HG03280 (cell line): Measurements from ENCODE around the gene EHD2.
A peak's percentile ranks its signal among the peaks of the same experiment; 100 is the strongest.
"Not testable (repeated sequence)": the region's sequence is repeated elsewhere in the genome, so short reads cannot be mapped to it uniquely, and the experiment has no call there.

ENCODE experiments used
- ATAC-seq: cut with Tn5 transposase; IDR thresholded peaks from one replicate; pipeline ENCODE4 v1.9.1; 2021; ENCODE audit warnings: mild to moderate bottlenecking, moderate library complexity; ENCODE audit not compliant: unreplicated experiment

The EHD2 gene

DNA sequence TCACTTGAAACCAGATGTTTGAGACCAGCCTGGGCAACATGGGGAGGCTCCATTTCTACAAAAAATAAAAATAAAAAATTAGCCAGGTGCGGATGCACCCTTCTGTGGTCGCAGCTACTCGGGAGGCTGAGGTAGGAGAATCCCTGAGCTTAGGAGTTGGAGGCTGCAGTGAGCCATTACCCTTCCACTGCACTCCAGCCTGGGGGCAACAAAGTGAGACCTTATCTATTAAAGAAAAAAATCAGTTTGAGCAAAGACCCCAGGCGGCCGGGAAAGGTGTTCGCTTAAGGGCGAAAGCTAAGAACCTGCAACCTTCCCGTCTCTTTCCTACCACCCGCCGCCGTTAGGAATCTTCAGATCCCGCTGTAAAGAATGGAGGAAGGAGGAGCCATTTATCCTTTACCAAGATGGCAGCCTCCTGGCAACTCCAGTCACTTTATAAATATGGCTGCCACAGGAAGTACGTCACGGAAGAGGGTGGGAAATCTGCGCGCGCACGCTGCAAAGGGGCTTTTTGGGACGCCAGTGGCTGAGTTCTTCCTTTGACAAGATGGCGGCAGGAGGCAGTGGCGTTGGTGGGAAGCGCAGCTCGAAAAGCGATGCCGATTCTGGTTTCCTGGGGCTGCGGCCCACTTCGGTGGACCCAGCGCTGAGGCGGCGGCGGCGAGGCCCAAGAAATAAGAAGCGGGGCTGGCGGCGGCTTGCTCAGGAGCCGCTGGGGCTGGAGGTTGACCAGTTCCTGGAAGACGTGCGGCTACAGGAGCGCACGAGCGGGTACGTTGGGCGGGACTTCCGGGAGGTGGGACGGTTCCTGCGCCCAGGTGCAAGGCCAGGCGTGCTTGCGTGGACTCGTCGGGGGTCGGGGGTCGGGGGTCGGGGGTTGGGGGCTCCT, 32.0 kb downstream of the EHD2 start, which contains the start of gene NOP53:
TSS of gene NOP53 (plus strand) at position 537 of the 892 bp plus-strand sequence. CDS start at position 551, 14 bp downstream.
- peak; percentile 73 for ATAC-seq

DNA sequence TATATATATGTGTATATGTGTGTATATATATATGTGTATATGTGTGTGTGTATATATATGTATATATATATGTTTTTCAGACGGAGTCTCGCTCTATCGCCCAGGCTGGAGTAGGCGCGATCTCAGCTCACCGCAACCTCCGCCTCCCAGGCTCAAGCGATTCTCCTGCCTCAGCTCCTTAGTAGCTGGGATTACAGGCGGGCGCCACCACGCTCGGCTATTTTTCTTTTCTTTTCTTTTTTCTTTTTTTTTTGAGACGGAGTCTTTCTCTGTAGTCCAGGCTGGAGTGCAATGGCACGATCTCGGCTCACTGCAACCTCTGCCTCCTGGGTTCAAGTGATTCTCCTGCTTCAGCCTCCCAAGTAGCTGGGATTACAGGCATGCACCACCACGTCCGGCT, 32.9 kb downstream of the EHD2 start:
- not testable (repeated sequence) for ATAC-seq

DNA sequence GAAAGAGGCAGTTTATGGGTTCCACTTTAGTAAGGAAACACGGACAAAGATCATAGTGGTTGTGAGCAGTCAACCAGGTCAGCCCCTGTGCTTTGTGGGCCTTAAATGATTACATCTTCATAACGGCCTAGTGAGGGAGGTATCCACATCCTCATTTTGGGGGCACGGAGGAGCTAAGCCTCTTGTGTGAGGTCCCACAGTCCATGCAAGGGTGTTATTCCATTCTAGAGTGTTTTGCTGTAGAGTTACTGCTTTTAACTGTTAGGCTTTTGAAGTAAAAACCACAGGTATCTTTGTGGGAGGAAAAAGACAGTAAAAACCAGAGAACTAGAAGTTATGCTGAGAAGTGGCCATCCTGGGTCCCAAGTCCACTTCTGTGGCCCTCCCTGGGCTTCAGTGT, 36.1 kb downstream of the EHD2 start:
- no peak for ATAC-seq

DNA sequence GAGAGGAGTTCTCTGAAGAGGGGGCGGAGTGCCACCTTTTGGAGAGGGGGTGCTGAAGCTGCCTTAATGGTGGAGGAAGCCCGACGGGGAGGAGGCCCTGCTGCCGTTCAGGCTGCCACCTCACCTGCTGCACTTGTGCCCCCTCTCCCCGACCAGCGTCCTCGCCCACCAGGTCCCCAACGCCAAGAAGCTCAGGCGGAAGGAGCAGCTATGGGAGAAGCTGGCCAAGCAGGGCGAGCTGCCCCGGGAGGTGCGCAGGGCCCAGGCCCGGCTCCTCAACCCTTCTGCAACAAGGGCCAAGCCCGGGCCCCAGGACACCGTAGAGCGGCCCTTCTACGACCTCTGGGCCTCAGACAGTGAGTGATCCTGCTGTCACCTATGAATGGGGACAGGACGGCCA, 37.5 kb downstream of the EHD2 start:
- no peak for ATAC-seq

DNA sequence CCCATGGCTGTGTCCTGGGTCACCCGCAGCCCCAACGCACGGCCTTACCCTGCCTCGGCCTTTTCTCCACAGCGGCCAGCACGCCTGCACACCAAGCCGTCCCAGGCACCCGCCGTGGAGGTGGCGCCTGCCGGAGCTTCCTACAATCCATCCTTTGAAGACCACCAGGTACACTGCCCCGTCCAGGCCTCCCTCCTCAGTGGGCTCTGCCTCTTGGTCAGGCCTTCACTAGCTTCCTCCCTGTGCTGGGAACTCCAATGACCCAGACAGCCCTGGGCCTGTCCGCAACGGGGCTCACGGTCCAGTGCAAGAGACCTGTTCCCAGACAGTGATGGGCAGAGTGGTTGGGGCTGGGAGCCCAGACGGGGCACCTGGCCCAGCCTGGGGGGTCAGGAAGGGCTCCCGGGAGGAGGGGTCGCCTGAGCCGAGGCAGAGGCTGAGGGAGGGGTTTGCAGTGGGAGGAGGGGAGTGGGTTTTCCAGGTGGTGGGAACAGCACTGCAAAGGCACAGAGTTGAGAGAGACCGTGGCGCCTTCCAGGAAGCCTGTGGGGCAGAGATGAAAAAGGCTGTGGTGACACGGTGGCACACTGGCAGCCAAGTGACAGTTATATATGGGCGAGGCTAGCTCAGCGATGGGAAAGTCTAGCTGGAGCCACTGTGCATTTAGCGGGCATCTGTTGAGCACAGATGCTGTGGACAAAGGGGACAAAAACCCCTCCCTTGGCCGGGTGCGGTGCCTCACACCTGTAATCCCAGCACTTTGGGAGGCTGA, 39.4 kb downstream of the EHD2 start:
- no peak for ATAC-seq

DNA sequence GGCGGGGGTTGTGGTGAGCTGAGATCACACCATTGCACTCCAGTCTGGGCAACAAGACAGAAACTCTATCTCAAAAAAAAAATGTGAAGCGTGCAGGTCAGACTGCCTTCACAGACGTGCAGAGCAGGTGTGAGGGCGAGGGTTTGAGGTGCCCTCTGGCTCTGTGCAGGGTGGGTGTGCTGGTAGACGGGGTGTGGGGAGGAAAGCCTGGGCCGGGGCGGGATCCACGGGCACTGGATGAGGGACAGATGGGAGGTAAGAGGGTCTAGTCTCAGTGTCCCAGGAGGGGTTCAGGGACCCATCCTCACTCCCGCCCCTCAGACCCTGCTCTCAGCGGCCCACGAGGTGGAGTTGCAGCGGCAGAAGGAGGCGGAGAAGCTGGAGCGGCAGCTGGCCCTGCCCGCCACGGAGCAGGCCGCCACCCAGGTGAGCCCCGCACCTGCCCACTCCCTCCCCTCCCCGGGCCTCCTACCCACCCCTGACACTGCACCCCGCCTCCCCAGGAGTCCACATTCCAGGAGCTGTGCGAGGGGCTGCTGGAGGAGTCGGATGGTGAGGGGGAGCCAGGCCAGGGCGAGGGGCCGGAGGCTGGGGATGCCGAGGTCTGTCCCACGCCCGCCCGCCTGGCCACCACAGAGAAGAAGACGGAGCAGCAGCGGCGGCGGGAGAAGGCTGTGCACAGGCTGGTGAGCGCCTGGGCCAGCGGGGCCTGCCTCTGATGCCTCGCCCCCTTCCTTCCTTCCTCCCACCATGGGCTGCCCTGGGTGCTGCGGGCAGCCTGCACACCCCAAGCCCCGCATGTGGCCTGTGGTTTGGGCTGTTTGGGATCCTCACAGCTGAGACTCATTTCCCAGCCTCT, 41.2 kb downstream of the EHD2 start:
- ATAC-seq = no peak

DNA sequence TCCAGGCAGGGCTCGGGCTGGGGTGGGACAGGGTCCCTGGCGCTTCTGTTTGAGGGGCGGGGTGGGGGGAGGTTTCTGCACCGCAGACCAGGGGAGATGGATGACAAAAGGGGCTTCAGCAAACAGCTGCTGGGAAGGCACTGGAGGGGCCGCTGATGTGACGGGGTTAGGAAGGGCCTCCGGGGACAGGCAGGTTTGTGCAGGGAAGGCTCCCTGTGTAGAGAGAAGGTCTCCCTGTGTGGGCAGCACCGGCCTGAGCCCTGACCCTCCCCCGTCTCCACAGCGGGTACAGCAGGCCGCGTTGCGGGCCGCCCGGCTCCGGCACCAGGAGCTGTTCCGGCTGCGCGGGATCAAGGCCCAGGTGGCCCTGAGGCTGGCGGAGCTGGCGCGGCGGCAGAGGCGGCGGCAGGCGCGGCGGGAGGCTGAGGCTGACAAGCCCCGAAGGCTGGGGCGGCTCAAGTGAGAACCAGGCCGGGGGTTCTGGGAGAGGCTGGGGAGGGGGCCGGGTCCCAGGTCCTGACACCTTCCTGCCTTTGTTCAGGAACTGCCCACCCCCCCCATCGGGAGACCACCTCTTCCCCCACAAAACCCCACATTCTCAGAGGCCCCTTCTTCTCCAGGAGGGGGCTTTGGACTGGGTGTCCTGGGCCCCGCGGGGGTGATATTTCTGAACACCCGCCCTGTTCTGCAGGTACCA, 42.0 kb downstream of the EHD2 start:
- no peak for ATAC-seq

DNA sequence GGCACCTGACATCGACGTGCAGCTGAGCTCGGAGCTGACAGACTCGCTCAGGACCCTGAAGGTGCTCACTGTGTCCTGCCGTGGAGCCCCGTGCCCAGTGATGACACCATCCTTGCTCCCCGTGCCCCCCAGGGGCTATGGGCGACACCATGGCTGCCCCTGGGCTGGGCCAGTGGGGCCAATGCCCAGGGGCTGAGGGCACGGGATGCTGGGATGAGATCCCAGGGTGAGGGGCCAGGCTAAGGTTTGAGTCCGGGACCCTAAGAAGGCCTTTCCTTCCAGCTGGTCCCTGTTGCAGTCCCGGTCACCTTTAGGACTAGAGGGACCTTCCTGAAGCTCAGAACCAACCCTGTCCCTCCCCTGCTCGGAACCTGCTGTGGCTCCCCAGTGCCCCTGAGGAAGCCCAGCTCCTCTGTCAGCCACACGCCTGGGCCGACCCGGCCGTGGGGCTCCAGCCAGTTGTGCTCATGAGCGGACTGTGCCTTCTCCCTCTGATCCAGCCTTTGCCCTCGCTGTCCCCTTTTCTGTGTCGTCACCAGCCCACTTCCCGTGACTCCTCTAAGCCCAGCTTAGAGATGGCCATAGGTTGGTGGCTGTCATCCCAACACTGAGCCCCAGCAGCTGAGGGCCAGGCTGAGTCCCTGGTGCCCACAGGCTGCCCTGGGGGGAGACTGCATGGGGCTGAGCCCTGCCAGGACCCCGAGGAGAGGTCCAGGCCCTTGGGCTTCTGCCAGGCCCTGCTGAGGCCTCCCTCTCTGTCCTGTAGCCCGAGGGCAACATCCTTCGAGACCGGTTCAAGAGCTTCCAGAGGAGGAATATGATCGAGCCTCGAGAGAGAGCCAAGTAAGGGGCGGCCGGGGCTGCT, 42.8 kb downstream of the EHD2 start:
- no peak for ATAC-seq

DNA sequence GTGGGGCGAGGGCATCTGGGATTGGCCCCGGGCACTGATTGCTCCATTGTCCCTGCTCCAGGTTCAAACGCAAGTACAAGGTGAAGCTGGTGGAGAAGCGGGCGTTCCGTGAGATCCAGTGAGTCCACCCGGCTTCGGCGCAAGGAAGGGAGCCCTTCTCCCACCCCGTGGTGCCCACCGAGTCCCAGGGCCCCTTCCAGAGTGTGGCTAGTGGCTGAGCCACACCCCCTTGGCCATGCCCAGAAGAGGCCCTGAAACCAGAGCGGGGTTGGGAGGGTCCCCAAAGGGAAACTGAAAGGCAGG, 43.4 kb downstream of the EHD2 start:
- no peak for ATAC-seq

DNA sequence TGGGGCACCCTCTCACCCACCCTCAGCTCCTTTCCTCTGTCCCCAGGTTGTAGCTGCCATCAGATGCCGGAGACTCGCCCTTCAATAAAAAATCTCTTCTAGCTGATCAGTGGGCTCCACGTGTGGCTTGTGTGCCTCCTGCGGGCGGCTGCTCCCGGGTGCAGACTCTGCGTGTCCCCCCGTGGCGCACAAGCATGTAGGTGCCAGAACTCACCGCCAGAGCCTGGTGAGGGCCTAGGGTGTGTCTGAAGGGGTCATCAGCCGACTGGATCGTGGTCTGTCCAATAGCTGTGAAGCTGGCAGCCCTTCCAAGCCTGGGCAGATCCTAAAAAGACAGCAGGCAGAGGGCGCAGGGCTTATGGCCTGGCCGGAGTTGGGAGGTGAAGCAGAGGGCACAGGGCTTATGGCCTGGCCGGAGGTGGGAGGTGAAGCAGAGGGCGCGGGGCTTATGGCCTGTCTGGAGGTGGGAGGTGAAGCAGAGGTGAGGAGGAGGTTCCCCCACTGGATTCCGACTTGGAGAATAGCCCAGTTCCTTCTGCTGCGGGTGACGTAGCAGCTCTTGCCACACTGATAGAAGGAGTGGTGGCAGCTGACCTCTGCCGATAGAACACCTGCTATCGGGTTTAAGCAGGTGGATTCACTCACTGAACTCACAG, 43.9 kb downstream of the EHD2 start:
- ATAC-seq = no peak

DNA sequence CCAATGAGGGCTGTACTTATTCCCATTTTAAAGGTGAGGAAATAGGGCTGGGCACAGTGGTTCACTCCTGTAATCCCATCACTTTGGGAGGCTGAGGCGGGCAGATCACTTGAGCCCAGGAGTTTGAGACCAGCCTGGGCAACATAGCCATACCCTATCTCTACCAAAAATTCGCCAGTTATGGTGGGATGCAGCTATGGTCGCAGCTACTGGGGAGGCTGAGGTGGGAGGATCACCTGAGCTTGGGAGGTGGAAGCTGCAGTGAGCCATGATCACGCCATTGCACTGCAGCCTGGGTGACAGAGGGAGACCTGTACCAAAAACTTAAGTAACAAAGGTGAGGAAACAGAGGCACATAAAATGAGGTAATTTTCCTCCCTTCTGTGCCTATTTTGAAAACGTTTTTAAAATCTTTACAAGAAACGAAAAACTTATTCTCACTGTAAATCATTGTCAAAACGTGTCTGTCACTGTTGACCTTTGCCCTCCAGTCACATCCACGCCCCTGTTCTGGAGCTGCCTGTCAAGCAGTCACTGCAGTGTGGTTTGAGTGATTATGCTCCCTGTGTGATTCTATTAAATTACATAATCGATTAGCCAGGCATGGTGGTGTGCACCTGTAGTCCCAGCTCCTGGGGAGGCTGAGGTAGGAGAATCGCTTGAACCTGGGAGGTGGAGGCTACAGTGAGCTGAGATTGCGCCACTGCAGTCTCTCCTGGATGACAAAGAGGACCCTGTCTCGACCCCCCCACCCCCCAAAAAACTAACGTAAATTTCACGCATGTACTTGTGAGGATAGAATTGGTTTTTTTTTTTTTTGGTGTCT, 44.6 kb downstream of the EHD2 start:
- no peak for ATAC-seq

DNA sequence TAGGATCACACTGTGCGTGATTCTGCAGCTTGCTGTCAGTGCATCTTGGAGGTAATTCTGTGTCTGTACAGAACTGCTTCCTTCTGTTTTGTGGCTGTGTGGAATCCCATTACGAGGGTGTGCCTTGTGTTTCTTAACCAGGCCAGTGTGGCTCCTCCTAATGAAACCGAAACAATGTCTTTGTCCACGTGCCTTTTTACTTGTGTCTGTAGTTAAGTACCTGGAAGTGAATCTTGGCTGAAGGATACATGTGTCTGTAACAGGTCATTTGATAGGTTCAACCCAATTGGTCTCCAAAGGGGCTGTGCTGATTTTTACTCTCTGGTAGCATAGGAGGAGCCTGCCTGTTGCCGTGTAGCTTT, 45.2 kb downstream of the EHD2 start:
- no peak for ATAC-seq

DNA sequence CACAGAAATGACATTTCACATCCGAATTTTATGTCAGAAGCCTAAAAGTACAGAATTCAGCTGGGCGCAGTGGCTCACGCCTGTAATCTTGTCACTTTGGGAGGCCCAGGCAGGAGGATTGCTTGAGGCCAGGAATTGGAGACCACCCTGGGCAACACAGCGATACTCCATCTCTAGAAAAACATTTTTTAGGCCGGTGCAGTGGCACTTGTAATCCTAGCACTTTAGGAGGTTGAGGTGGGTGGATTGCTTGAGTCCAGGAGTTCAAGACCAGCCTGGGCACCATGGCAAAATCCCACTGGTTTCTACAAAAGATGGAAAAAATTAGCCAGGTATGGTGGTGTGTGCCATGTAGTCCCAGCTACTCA, 47.4 kb downstream of the EHD2 start:
- no peak for ATAC-seq

DNA sequence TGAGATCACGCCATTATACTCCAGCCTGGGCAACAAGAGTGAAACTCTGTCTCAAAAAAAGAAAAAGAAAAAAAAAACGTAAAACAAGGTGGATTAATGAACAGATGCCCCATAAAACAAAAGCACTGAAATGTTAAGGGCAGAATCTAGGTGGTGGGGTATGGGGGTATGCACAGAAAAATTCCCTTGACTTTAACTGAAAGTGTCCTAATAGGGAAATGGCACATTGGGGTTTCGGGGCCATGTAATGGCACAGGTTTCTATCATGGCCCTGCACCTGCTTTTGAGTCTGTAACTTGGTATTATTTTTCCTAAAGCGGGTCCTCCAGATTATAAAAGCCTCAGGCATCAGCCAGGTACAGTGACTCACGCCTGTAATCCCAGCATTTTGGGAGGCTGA, 48.3 kb downstream of the EHD2 start:
- ATAC-seq = no peak

DNA sequence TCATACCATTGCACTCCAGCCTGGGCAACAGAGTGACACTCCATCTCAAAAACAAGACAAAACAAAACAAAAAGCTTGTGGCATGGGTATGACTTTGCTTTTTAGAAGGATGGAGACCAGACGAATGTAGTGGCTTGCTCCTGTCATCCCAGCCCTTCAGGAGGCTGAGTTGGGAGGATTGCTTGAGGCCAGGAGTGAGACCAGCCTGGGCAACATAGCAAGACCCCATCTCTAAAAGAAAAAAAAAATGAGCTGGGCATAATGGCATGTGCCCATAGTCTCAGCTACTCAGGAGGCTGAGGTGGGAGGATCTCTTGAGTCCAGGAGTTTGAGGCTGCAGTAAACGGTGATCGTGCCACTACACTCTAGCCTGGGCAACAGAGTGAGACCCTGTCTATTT, 48.9 kb downstream of the EHD2 start:
- no peak for ATAC-seq

DNA sequence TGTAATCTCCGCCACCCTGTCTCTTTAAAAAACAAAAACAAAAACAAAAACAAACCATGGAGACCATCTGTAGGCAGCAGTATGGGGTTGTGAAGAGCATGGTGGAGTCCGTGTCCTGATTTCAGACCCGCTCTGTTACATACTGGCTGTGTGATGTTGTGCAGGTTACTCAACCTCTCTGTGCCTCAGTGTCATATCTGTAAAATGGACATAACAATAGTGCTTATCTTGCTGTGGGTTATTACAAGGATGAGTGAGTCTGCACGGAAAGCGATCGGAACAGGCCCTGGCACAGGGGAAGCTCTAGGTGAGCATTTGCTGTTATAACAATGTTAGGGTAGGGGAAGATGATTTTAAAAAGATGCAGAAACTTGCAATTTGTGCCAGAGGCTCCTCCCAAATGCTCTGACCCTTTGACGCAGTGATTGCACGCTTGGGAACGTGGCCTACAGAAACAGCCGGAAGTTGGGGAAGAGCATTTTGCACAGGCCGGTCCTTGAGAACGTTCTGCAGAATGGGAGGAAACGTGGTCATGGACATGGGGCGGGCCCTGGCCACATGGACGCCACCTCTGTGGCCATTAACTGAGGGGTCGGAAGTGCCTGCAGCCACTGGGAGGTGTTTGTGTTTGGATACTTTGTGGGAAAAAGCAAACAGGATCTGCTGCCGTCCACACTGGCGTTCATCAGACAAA, 49.5 kb downstream of the EHD2 start:
- ATAC-seq = no peak

DNA sequence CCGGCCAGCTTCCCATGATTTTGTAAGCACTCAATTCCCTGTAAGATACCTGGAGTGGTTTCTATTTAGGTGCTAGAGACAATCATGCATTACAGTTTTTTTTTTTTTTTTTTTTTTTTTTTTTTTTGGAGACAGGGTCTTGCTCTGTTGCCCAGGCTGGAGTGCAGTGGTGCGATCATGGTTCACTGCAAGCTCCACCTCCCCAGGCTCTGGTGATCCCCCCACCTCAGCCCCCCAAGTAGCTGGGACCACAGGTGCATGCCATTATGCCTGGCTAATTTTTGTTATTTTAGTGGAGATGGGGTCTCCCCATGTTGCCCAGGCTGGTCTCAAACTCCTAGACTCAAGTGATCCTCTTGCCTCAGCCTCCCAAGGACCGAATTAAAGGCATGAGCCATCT, 51.5 kb downstream of the EHD2 start:
- ATAC-seq = not testable (repeated sequence)
